Osteocyte (in vitro differentiated cells): Measurements from ENCODE around the gene GRIA3. TPM values are rescaled to one million over a fixed set of nuclear protein-coding genes. Genes with fewer than 3 reads are reported as not detected.

Experiments used
- DNase-seq: peaks from one replicate; pipeline ENCODE4 v3.0.0; 2021; ENCODE audit warnings: mixed read lengths; ENCODE audit not compliant: unreplicated experiment; ENCODE audit errors: extremely low spot score
- H3K27ac Mint-ChIP-seq: one replicate; pipeline ENCODE4 v1.8.0; 2021; ENCODE audit warnings: mild to moderate bottlenecking, mixed read lengths; ENCODE audit not compliant: unreplicated experiment
- H3K27me3 Mint-ChIP-seq: one replicate; pipeline ENCODE4 v1.8.0; 2021; ENCODE audit warnings: mixed read lengths; ENCODE audit not compliant: unreplicated experiment
- H3K36me3 Mint-ChIP-seq: one replicate; pipeline ENCODE4 v1.8.0; 2021; ENCODE audit warnings: mixed read lengths; ENCODE audit not compliant: unreplicated experiment
- H3K4me1 Mint-ChIP-seq: one replicate; pipeline ENCODE4 v1.8.0; 2021; ENCODE audit warnings: mixed read lengths; ENCODE audit not compliant: unreplicated experiment
- H3K4me3 Mint-ChIP-seq: one replicate; pipeline ENCODE4 v1.8.0; 2021; ENCODE audit warnings: mild to moderate bottlenecking, moderate library complexity, mixed read lengths; ENCODE audit not compliant: unreplicated experiment
- H3K9me3 Mint-ChIP-seq: one replicate; pipeline ENCODE4 v1.8.0; 2021; ENCODE audit warnings: mixed read lengths; ENCODE audit not compliant: unreplicated experiment
- CTCF ChIP-seq: fragments of 200-600 bp; sonication (generic); IDR thresholded peaks from 2 replicates; pipeline ENCODE4 v1.5.0; 2021; ENCODE audit warnings: antibody characterized with exemption, mild to moderate bottlenecking, moderate library complexity
- total RNA-seq: library from RNA; stranded (reverse); gene quantifications from 2 replicates; pipeline ENCODE4 v1.2.1, GENCODE V29; 2021

Gene GRIA3
- total RNA-seq, 1 donor from 2014 or later, result not detected

GRCh38 chrX:123336666-123337065, 152.6 kb downstream of the GRIA3 start:
- no peak for TF ChIP-seq CTCF
- Mint-ChIP-seq H3K4me3 (no peak overlapping the region), H3K9me3 (peaks cover 9% of the 10 kb centered on the region), H3K4me1 (no peaks in the 10 kb centered on the region), H3K27me3 (no peaks in the 10 kb centered on the region), H3K27ac (no peak overlapping the region), H3K36me3 (no peaks in the 10 kb centered on the region)
- no peak for DNase-seq

- peaks cover 9% of the 10 kb centered on the region for H3K9me3 Mint-ChIP-seq
- no peak for DNase-seq
- no peaks in the 10 kb centered on the region for H3K36me3 Mint-ChIP-seq
- TF ChIP-seq CTCF, result no peak
- H3K27ac Mint-ChIP-seq, result no peak overlapping the region
- no peaks in the 10 kb centered on the region for H3K27me3 Mint-ChIP-seq
- H3K4me1 Mint-ChIP-seq, result no peaks in the 10 kb centered on the region
- H3K4me3 Mint-ChIP-seq, result no peak overlapping the region
These were observed 154.0 kb downstream of the GRIA3 start for GRCh38 chrX:123337886-123338639.

- no peak overlapping the region for H3K4me3 Mint-ChIP-seq
- H3K27me3 Mint-ChIP-seq, result no peaks in the 10 kb centered on the region
- TF ChIP-seq CTCF, result no peak
- H3K4me1 Mint-ChIP-seq, result no peaks in the 10 kb centered on the region
- no peak for DNase-seq
- peaks cover 5% of the 10 kb centered on the region for H3K9me3 Mint-ChIP-seq
- no peaks in the 10 kb centered on the region for H3K36me3 Mint-ChIP-seq
- H3K27ac Mint-ChIP-seq, result no peak overlapping the region
These were observed 155.3 kb downstream of the GRIA3 start for GRCh38 chrX:123339221-123339905.

- Mint-ChIP-seq H3K4me3 (no peak overlapping the region), H3K27me3 (no peaks in the 10 kb centered on the region), H3K36me3 (no peaks in the 10 kb centered on the region), H3K4me1 (no peaks in the 10 kb centered on the region), H3K9me3 (peaks cover 5% of the 10 kb centered on the region), H3K27ac (no peak overlapping the region)
- DNase-seq, result no peak
- no peak for TF ChIP-seq CTCF
These were observed 156.6 kb downstream of the GRIA3 start for GRCh38 chrX:123340696-123341095.

- Mint-ChIP-seq H3K27ac (no peak overlapping the region), H3K4me3 (no peak overlapping the region), H3K36me3 (no peaks in the 10 kb centered on the region), H3K9me3 (no peaks in the 10 kb centered on the region), H3K27me3 (no peaks in the 10 kb centered on the region), H3K4me1 (no peaks in the 10 kb centered on the region)
- DNase-seq, result no peak
- no peak for TF ChIP-seq CTCF
These were observed 164.4 kb downstream of the GRIA3 start for GRCh38 chrX:123348468-123348867.
